GM21723 (cell line): ENCODE measurements around the gene PGGHG.

Source experiments
- ATAC-seq: cut with Tn5 transposase; IDR thresholded peaks from one replicate; pipeline ENCODE4 v1.9.1; 2021; ENCODE audit warnings: mild to moderate bottlenecking, moderate library complexity; ENCODE audit not compliant: unreplicated experiment

Gene PGGHG

GRCh38 chr11:288478-289397 lies at the start of gene PGGHG:
Gene PGGHG, plus strand, starts transcription at chr11:289126. Its CDS starts 691 bp downstream, at chr11:289817.
- peak; percentile 67 for ATAC-seq

DNA sequence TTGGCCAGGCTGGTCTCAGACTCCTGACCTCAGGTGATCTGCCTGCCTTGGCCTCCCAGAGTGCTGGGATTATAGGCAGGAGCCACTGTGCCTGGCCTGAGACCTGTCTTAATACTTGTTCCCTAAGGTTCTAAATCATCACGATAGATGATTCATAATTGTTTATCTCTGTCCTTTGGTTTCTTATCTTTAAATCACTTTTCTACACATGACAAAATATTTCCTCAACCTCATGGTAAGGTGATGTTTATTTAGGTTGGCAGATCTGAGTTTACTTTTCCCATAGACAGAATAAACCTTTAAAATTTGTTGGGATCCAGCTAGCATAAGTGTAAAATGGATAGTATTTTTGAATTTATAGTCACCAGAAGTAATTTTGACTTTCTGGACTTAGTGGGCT lies 48.6 kb upstream of the PGGHG start:
- no peak for ATAC-seq

DNA sequence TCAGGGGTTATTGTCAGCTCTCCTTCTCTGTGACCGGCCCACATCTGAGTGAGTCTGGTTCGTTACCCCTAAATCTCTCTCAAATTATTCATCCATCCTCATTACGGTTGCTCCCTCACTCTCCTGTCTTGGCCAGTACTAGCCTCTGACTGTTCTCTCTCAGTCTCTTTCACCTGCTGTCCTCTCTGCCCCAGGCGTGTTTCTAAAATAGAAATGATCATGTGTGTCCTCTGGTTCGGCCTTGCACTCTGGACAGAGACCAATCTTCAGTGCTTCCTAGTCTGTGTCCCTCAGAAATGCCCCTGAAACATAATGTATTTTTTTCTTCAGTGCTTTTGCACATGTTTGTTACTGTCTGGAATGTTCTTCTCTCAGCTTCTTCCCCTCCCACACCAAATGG lies 47.3 kb upstream of the PGGHG start:
- ATAC-seq, result no peak

- ATAC-seq, result no peak
These were observed 44.5 kb upstream of the PGGHG start for GRCh38 chr11:244376-244775.

DNA sequence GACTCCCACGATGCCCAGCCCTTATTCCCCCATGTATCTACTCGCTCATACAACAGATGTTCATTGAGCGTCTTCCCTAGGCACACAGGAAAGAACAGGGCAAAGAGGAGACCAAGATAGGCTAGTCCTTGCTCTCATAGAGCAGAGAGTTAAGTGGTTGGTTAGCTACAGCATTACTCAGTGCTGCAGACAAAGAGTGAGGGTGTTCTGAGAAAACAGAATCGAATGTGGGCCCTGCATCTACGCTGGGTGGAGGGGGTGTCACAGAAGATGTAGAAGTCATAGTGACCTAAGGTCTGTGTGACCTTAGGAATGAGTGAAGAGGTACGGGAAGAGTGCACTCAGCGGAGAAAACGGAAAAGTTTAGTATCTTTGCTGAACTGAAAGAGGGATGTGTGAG lies 39.9 kb upstream of the PGGHG start:
- no peak for ATAC-seq

GRCh38 chr11:250274-250673 lies 38.7 kb upstream of the PGGHG start:
- no peak for ATAC-seq

GRCh38 chr11:250740-251299 lies 38.1 kb upstream of the PGGHG start:
- ATAC-seq, result no peak

DNA sequence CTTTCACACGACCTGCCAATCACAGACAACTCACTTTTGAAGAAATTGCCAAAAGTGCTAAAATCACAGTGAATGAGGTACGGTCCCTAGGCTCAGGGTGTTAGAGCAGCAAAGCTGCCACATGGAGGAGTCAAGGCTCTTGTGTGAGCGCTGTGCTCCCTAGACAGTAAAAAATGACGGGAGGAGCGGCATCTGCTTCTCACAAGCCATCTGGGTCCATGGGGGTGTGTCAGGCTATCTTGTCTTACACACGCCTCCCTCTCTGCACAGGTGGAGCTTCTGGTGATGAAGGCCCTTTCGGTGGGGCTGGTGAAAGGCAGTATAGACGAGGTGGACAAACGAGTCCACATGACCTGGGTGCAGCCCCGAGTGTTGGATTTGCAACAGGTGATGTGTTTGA lies 37.4 kb upstream of the PGGHG start:
- ATAC-seq, result no peak

DNA sequence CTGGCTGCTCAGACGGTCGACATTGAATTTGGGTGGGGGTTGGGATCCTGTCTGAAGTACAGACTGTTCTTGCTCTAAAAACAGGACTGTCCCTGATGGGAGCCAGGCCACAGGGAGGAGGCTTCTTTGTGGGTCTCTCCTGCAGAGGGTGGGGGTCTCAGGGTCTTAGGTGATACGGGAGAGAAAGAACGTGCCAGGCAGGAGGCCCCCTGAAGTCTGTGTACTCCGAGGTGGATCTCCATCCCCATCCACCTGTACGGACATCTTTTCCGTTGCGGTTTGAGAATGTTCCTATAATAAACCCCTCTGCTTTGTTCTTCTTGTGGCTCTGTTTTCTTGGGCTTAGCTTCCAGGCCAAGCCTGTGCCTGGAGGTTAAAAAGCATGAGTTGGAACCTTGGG lies 36.3 kb upstream of the PGGHG start:
- no peak for ATAC-seq

DNA sequence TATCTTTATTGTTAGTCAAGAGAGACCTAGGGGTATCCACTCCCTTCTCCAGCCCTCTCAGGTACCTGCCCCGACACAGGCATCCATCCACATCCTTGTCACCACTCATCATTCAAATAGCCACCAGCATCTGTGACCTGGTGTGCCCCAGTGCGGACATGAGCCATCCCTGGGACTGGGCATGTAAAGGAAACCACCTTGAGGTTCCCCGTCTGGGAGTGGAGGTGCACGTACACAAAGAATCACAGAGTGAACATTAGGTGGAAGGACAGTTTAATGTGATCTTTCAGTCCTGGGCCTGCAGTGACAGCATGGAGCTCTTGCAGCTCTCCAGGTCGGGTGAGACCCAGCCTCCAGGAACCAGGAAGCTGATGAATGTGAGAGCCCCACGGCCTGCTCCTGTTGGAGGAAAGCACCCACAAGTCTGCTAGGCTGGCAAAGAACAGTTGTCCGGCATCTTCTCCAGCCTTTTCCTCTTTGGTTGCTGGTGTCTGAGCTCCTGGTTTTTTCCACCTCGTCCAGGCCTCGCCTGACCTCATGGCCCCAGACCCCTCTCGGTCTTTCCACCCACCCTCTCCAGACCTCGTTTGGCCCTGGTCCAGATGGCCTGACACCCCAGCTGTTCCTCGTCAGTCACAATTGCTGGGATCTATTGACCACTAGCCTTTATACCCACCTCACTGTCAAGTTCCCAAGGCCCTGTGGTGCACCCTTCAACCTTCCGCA lies 35.6 kb upstream of the PGGHG start:
- no peak for ATAC-seq

- ATAC-seq, result no peak
These were observed 35.0 kb upstream of the PGGHG start for GRCh38 chr11:253886-254270.

- ATAC-seq, result no peak
These were observed 33.8 kb upstream of the PGGHG start for GRCh38 chr11:255176-255575.

DNA sequence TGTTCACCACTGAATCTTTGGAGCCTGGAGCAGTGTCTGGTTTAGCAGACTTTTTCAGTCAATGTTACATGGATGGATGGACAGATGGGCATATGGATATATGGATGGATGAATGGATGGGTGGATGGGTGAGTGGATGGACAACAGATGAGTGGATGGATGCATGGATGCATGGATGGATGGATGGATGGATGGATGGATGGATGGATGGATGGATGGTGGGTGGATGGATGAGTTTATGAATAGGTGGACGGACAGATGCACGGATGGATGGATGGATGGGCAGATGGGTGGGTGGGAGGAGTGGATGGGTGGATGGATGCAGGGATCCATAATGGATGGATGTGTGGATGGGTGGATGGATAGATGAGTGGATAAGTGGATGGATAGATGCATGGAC lies 33.1 kb upstream of the PGGHG start:
- no peak for ATAC-seq

GRCh38 chr11:256952-257737 lies 31.8 kb upstream of the PGGHG start:
- no peak for ATAC-seq

DNA sequence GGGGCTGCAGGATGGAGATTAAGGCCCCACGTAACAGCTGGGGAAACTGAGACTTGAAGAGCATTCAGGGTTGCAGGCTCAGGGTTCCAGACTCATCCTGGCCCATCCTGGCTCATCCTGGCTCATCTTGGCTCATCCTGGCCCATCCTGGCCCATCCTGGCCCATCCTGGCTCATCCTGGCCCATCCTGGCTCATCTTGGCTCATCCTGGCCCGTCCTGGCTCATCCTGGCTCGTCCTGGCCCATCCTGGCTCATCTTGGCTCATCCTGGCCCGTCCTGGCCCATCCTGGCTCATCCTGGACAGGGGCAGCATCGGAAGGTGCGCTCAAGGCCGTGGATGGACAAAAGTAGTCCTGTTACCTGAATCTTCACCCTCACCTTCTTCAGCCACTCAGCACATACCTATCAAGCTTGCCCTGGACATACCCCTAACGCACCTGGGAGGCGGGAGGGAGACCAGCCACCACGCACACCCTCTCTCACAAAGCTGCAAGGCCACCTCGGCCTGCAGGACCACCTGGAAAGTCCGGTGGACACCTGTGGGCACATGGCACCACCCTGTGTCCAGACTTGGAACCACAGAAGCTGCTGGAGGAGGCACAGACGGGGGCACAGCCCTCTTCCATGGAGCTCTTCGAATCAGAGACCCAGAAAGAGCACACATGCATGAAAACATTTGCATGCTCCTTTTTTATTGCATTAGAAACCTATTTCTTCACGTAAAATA lies 31.0 kb upstream of the PGGHG start:
- no peak for ATAC-seq

DNA sequence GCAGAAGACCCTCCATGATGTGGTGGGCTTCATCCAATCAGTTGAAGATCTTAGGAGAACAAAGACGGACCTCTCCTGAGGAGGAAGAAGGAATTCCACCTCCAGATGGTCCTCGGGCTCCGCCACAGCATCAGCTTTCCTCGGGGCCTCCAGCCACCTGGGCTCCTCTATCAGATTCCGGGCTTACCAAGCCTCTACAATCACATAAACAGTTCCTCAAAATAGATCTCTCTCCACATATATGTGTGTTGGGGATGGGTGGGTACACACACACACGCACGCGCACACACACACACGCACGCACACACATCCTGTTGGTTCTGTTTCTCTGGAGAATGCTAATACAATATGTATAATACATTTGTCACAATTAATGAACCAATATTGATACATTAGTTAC lies 29.5 kb upstream of the PGGHG start:
- ATAC-seq, result no peak

DNA sequence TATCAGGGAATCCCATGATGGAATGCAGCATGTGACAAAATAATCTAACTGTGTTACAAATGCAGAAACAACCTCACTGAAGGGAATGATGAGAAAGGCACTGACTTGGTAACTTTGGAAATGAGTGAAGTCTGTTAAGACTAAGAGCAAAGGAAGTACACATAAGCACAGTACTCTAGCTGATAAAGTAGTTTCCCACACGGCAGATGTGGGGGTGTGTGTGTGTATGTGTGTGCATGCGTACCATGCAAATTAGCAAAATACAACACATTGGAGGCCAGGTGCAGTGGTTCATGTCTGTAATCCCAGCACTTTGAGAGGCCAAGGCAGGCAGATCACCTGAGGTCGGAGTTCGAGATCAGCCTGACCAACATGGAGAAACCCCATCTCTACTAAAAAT lies 27.3 kb upstream of the PGGHG start:
- ATAC-seq, result no peak

GRCh38 chr11:266676-267439 lies 22.1 kb upstream of the PGGHG start:
- no peak for ATAC-seq

DNA sequence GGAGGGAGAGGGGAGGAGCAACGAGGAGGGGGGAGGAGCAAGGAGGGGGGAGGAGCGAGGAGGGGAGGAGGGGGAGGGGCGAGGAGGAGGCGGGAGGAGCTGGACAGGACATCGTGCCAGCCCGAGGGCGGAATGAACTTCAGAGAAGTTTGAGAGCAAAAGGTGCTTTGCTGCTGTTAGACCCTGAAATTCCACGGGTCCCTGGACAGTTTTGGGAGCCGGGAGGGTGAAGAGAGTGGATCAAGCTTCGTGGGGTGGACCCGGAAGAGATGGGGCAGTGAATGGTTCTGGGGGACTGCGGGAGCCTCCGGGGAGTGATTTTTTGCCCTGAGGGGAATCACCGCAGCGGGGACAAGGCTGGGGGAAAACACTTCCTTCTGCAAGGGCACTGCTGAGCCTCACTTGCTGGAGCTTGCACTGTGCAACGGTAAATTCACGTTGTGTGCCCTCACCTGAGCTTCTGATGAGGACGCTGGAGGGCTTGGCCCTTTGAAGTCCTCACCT lies 21.4 kb upstream of the PGGHG start:
- no peak for ATAC-seq
